GM21528 (cell line): ENCODE results near the gene NACAD.
"Not testable (repeated sequence)": the region's sequence is repeated elsewhere in the genome, so short reads cannot be mapped to it uniquely, and the experiment has no call there.

ENCODE experiments used
- ATAC-seq: cut with Tn5 transposase; IDR thresholded peaks from one replicate; pipeline ENCODE4 v1.9.1; 2021; ENCODE audit warnings: mild to moderate bottlenecking, moderate library complexity; ENCODE audit not compliant: unreplicated experiment, low FRiP score

NACAD gene

GRCh38 chr7:45118292-45118691, 29.5 kb upstream of the NACAD start:
- ATAC-seq: no peak

DNA sequence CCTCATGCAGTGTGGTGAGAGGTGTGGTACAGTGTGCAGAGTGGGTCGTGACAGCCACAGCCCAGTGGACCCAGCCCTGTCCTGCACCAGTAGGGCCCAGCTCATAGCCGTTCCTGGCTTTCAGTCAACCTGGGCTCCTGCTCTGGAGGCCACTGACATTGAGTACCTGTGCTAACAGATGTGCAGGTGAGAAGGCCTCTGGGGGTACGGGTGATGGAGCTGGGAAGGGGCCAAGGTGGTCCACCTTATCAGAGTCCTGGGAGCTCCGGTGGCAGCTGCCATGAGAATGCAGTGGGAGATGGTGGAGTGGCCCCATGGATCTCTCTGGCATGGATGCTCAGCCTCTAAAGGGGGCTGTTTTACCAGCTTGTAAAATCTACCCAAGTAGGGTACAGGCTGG, 28.8 kb upstream of the NACAD start:
- no peak for ATAC-seq

DNA sequence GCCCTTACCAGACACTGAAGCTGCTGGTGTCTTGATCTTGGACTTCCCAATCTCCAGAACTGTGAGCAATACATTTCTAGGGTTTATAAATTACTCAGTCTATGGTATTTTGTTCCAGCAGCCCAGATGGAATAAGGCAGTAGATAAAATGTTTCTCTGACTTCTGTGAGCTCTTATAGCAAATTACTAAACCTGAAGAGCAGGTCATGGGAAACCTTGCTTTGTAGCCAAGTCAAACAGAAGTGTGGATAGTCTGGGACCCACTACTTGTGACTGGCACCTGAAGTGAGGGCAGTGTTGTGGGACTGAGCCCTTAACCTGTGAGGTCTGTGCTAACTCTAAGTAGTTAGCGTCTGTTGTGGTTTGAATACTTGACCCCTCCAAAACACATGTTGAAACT, 27.3 kb upstream of the NACAD start:
- no peak for ATAC-seq

DNA sequence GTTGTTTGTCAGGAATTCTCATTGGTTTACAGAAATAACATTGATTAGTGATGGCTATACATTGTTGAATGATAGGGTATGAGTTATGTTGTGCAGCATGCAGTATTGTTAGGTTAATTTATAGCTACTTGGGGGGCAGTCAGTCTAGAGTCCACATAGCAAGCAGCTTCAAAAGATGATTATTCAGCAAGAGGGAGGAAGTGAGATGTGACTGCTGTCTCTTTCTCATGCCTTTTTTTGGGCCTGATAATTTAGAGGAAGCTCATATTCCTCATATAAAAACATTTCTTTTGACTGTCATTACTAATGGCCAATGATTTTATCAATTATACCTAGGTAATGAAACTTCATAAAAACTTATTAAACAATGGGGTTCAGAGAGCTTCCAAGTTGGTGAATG, 26.2 kb upstream of the NACAD start:
- no peak for ATAC-seq

GRCh38 chr7:45114257-45114656, 25.5 kb upstream of the NACAD start:
- ATAC-seq: not testable (repeated sequence)

DNA sequence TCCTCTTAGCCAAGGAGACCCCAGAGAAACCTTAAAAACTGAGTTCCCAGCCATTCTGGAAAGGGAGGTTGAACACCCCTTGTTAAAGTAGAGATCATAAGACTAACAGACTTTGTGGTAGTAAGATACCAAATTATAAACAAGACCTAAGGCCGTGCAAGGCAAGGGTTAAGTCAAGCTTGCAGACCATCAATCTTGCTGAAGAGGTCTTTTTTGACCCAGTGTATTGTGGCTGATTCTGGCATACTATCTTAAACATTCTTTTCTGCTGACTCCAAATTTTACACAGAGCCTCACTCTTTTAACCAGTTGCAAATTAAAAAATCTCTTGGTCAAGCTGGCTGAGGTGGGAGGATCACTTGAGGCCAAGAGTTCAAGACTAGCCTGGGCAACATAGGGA, 23.9 kb upstream of the NACAD start:
- no peak for ATAC-seq

GRCh38 chr7:45111298-45112223, 22.8 kb upstream of the NACAD start, which contains the start of gene TBRG4:
Gene TBRG4 (minus strand): TSS chr7:45111697. CDS start chr7:45109237, 2,460 bp downstream.
- ATAC-seq: peak; percentile 93

- no peak for ATAC-seq
These were observed 20.1 kb upstream of the NACAD start for GRCh38 chr7:45108863-45109262.

GRCh38 chr7:45107356-45107755, 18.6 kb upstream of the NACAD start:
- ATAC-seq: no peak

DNA sequence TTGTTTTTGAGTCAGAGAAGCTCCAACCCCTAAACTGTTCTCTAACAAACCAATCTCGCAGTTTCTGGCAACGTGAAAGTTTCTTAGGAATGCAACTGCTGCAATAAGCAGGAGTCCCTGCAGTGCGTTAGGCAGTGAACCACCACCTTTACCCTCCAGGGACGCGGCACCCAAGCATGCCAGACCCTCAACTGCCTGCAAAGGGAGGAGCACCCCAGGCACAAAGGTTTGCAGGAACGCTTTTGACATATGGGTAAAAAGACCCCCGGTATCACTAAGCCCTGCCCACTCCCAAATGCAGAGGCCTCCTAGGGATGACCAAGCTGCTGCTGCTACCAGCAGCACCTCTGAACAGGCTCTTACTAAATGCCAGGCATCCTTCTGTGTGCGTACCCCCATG, 18.1 kb upstream of the NACAD start:
- ATAC-seq: no peak

- ATAC-seq: no peak
These were observed 16.9 kb upstream of the NACAD start for GRCh38 chr7:45105588-45106188.

DNA sequence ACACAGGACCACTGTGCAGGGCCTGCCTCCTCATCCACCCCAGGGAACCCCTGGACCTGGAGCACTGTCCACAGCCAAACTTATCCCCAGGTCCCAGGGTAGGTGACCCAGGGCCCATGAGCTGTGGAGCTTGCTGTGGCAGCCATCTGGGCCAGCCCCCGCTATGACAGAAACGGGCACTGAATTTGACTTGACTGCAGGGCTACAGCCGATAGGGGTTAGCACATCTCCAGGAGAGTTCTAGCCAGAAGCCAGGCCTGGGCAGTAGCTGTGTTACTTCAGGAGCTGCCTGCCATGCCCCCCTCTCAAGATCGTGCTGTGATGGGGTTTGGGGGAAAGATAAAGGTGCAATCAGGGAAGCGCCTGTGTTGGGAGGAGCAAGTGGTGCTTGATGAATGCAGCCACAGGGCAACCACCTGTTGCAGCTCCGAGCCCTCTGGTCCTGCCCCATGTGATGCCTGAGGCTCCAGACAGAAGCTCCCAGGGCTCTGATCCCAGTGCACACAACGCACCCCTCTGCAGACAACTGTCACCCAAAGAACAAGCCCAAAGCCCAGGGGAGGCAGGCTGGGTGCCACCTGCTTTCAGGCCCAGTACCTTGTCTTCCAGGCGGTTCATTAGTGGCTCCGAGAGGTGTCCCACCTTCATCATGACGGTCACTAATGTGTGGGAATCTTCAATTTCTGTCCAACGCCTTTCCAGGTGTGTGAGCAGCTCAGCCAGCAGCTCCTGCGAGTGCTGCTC, 16.2 kb upstream of the NACAD start:
- ATAC-seq: no peak

DNA sequence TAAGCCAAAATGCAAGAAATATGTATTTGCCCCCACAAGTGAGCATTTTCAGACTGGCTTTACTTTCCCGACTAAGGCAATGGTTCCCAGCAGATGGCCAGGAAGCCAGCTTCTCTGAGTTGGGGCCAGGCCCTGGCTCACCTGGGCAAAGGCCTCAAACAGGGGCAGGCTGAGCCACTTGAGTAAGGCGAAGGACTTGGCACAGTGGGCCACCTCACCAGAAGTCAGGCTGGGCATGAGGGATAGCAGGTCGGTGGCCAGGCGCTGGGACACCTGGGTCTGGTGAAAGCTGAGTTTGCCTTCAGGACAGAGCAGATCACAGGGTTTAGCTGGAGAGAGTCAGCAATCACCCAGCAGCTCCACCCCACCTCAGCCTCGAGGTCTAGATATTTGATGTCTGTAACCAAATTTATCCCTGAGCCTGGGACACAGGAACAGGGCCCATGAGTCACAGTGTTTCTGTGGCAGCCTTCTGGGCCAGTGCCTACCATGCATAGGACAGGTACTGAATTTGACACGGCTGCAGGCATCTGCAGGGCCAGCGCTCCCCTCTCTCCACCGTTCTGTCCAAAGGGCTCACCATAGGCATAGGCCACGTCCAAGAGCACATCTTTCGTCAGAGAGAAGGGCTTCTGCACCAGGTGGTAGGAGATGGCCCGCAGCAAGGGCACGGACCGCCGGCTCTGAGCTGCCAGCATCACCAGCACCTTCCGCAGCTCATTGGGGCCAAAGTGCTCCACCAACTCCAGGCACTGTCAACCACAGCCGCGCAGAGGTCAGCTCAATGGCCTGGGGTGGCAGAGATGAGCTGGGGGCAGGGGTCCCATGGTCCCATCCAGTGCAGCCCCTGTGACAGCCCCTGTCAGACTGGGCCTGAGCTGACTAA, 15.4 kb upstream of the NACAD start:
- no peak for ATAC-seq

DNA sequence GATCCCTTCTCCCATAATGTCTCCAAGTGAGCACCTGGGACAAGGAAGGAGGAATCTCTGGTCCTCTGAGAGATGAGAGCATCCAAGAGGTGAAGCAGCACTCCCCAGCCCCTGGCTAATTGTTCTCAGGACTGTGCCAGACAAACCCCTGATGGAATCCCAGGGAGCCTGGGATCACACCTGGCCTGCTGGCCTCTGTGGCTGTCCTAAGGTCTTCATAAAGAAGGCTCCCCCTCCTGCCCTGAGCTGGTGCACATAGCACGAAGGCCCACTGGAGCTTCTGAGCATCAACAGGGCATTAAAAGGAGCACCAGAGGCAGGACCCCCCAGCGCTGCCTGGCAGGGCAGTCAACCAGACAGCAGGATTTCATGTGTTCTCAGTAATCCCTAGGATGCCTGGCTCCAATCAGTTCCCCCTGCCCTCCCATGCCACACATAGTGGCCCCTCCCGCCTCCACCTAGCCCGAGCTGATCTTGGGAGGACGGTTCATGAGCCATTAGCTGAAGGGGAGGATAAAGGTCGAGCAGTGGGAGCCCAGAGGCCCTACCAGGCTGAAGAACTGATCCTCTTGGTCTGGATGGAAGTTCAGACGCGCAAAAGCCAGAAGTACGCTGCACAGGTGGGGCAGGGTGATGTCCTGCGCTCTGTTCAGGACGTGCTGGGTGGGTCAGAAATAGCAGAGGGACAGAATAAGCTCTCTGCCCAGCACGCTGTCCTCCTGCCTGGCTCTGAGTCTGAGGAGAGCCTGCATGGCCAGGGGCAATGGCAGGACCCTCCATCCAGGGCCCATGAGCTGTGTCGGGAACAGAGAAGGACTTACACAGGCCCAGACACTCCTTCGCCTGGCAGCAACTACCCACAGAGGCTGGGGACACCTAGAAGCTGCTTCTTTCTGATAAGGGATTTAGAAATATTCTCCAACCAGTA, 14.3 kb upstream of the NACAD start:
- ATAC-seq: no peak

DNA sequence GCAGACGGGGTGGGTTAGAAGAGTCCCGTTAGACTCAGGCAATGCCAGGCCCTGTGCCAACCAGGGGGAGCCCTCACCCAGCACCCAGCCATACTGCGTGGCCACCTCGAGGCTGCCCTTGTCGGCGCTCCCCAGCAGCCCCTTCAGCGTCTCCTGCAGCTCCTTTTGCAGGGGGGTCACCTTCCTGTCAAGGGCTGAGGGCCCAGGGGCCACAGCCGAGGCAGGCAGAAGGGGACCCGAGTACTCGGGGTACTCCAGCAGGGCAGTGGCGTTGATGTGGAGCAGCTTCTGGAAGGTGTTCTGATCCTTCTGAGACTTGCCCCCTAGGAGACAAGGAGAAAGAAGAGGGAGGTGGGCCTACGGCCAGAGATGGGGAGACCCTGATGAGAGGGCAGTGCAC, 13.0 kb upstream of the NACAD start:
- no peak for ATAC-seq

GRCh38 chr7:45100761-45101480, 12.2 kb upstream of the NACAD start:
- ATAC-seq: no peak

DNA sequence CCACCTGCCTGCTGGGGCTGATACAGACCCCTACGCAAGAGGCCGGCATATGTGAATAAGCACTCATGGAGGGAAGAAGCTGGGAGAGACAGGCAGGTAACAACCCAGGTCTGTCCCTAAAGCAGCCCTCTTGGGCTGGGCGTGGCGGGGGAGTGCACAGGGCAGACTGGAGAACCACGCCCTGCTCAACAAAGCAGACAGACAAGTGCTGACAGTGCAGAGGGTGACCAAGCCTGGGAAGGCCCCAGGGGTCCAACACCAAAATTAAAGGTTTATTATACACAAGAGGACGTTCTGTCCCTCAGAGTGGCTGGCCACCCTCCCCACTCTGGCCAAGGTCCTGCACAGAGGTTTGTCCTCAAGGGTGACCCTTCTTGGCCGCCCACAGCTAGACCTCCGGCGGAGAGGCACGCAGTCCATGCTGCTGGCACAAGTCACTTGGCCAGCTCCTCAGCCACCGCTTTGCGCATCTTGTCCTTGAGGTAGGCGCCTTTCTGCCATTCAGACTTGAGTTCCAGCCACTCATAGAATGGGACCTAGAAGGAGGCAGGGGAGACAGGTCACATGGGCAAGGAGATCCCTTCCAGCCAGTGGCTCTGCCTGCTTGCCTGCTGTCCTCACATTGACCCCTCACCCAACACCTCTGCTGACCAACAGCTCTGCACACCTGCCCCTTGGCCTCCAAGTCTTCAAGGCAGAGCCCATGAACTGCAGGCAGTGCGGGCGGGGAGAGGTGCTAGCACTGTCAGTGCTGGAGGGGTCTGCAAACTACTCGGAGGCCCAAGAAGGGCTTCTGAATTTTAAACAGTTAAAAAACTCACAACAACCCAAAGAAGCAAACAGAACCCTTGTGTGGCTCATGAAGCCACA, 11.4 kb upstream of the NACAD start:
- ATAC-seq: no peak
